ENCODE data around the gene VCAM1.

- TF ChIP-seq SUZ12 (IDR thresholded peaks at IDR 0.05; ENCODE audit: extremely low read depth, insufficient read depth, insufficient read length) (no peak), ZNF274 (IDR thresholded peaks at IDR 0.05; ENCODE audit: low read depth, low read length) (no peak)
Measured at GRCh38 chr1:100670083-100670482, 49.5 kb upstream of the VCAM1 start.
